GM12878 (cell line): Measurements from ENCODE around the gene LIN52.

Experiments
- BHLHE40 ChIP-seq, 2 experiments: fragments of 450-650 bp in 1 of 2; IDR thresholded peaks; 2 replicates each; pipeline ENCODE4 v1.6.1; 2011 to 2017; ENCODE audit warnings: low read depth in 2 of 2, borderline replicate concordance in 1 of 2, improper control_type of control experiment in 1 of 2, low read length in 1 of 2, mild to moderate bottlenecking in 1 of 2
- EZH2 ChIP-seq: IDR thresholded peaks from 2 replicates; pipeline ENCODE4 v1.6.1; 2012; ENCODE audit warnings: low read depth, mild to moderate bottlenecking, control low read depth, inconsistent platforms, low read length, borderline replicate concordance; ENCODE audit not compliant: control insufficient read depth
- MXI1 ChIP-seq: fragments of 150-350 bp; IDR thresholded peaks from 2 replicates; pipeline ENCODE4 v1.6.1; 2011; ENCODE audit warnings: low read depth, mild to moderate bottlenecking, inconsistent platforms, low read length, improper control_type of control experiment
- NFYB ChIP-seq: IDR thresholded peaks from 2 replicates; pipeline ENCODE4 v1.6.1; 2011; ENCODE audit warnings: low read depth, mild to moderate bottlenecking, low read length, improper control_type of control experiment, moderate library complexity; ENCODE audit not compliant: insufficient read depth
- RAD21 ChIP-seq: IDR thresholded peaks from 2 replicates; pipeline ENCODE4 v1.6.1; 2011; ENCODE audit warnings: mild to moderate bottlenecking, low read depth, low read length, moderate library complexity; ENCODE audit not compliant: insufficient read depth
- SPI1 ChIP-seq: IDR thresholded peaks from 2 replicates; pipeline ENCODE4 v1.6.1; 2011; ENCODE audit warnings: low read depth, mild to moderate bottlenecking, low read length, moderate library complexity, borderline replicate concordance; ENCODE audit not compliant: insufficient read depth
- ZZZ3 ChIP-seq: IDR thresholded peaks from 2 replicates; pipeline ENCODE4 v1.6.1; 2011; ENCODE audit warnings: low read depth; ENCODE audit not compliant: control insufficient read depth, insufficient read length
- TF ChIP-seq, protein P1 (sequence below), 3 experiments: IDR thresholded peaks in 2 of 3; conservative IDR thresholded peaks in 1 of 3; 2 replicates each; pipeline ENCODE4 v1.5.1; 2011; ENCODE audit warnings: low read depth in 3 of 3, low read length in 3 of 3, mild to moderate bottlenecking in 3 of 3, control low read depth in 2 of 3, moderate library complexity in 2 of 3, inconsistent platforms in 1 of 3, mixed read lengths in 1 of 3; ENCODE audit not compliant: control insufficient read depth in 2 of 3, insufficient read depth in 1 of 3; ENCODE audit errors: extremely low read depth in 1 of 3
- TF ChIP-seq, protein P2 (sequence below): IDR thresholded peaks from 2 replicates; pipeline ENCODE4 v1.6.1; 2012; ENCODE audit warnings: mild to moderate bottlenecking, low read depth, low read length
- TF ChIP-seq, protein P3 (sequence below): IDR thresholded peaks from 2 replicates; pipeline ENCODE4 v1.6.1; 2011; ENCODE audit warnings: low read depth, mild to moderate bottlenecking, low read length, moderate library complexity, borderline replicate concordance; ENCODE audit errors: extremely low read depth

DNA sequence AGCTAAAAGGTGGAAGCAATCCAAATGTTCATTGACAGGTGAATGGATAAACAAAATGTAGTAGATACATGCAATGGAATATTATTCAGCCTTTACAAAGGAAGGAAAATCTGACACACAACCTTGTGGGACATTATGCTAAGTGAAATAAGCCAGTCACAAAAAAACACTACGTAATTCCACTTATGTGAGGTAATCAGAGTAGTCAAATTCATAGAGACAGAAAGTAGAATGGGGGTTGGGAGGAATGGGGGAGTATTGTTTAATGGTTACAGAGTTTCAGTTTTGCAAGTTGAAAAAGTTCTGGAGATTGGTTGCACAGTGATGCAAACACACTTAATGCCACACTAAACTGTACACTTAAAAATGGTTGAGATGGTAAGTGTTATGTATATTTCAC lies 62.8 kb downstream of the LIN52 start:
- no peak for TF ChIP-seq MXI1
- TF ChIP-seq NFYB = no peak
- no peak for TF ChIP-seq SPI1
- TF ChIP-seq, protein P1, sequence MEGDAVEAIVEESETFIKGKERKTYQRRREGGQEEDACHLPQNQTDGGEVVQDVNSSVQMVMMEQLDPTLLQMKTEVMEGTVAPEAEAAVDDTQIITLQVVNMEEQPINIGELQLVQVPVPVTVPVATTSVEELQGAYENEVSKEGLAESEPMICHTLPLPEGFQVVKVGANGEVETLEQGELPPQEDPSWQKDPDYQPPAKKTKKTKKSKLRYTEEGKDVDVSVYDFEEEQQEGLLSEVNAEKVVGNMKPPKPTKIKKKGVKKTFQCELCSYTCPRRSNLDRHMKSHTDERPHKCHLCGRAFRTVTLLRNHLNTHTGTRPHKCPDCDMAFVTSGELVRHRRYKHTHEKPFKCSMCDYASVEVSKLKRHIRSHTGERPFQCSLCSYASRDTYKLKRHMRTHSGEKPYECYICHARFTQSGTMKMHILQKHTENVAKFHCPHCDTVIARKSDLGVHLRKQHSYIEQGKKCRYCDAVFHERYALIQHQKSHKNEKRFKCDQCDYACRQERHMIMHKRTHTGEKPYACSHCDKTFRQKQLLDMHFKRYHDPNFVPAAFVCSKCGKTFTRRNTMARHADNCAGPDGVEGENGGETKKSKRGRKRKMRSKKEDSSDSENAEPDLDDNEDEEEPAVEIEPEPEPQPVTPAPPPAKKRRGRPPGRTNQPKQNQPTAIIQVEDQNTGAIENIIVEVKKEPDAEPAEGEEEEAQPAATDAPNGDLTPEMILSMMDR (IDR thresholded peaks at IDR 0.05 in 2 of 3, conservative IDR thresholded peaks at IDR 0.05 in 1 of 3; ENCODE audit: control insufficient read depth in 2 of 3, extremely low read depth in 1 of 3, insufficient read depth in 1 of 3, low read depth in 3 of 3, low read length in 3 of 3) = no peak
- TF ChIP-seq, protein P2, sequence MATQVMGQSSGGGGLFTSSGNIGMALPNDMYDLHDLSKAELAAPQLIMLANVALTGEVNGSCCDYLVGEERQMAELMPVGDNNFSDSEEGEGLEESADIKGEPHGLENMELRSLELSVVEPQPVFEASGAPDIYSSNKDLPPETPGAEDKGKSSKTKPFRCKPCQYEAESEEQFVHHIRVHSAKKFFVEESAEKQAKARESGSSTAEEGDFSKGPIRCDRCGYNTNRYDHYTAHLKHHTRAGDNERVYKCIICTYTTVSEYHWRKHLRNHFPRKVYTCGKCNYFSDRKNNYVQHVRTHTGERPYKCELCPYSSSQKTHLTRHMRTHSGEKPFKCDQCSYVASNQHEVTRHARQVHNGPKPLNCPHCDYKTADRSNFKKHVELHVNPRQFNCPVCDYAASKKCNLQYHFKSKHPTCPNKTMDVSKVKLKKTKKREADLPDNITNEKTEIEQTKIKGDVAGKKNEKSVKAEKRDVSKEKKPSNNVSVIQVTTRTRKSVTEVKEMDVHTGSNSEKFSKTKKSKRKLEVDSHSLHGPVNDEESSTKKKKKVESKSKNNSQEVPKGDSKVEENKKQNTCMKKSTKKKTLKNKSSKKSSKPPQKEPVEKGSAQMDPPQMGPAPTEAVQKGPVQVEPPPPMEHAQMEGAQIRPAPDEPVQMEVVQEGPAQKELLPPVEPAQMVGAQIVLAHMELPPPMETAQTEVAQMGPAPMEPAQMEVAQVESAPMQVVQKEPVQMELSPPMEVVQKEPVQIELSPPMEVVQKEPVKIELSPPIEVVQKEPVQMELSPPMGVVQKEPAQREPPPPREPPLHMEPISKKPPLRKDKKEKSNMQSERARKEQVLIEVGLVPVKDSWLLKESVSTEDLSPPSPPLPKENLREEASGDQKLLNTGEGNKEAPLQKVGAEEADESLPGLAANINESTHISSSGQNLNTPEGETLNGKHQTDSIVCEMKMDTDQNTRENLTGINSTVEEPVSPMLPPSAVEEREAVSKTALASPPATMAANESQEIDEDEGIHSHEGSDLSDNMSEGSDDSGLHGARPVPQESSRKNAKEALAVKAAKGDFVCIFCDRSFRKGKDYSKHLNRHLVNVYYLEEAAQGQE = no peak
- TF ChIP-seq BHLHE40 (IDR thresholded peaks at IDR 0.05; ENCODE audit: borderline replicate concordance in 1 of 2, low read depth in 2 of 2, low read length in 1 of 2) = no peak
- TF ChIP-seq EZH2 = no peak
- TF ChIP-seq ZZZ3 = no peak
- TF ChIP-seq RAD21 = no peak
- TF ChIP-seq, protein P3, sequence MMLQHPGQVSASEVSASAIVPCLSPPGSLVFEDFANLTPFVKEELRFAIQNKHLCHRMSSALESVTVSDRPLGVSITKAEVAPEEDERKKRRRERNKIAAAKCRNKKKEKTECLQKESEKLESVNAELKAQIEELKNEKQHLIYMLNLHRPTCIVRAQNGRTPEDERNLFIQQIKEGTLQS = no peak
